Hepatic stellate cell (primary cell): ENCODE measurements around the gene MAN1A2.
"Not testable (repeated sequence)": the region's sequence is repeated elsewhere in the genome, so short reads cannot be mapped to it uniquely, and the experiment has no call there.

ENCODE experiments used
- DNase-seq: peaks from one replicate; pipeline ENCODE4 v3.0.0; 2011; ENCODE audit warnings: low spot score

Gene MAN1A2

DNA sequence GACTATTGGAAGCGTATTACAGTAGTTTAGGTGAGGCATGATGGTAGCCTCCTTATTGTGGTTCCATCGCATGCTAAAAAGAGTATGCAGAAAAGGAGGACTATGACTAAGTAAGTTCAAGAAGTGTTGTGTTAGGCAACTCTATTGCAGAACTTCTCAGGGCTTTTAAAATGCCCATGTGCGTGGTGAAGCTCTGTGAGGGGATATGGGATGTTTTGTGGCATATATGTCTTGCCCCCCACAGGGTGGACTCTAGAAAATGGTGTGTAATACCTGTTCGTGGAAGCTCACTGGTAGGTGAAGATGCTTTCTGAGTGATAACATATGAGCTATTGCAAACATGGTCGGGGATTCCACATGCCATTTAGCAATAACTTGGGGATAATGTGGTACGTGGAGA lies 31.7 kb downstream of the MAN1A2 start:
- no peak for DNase-seq

- no peak for DNase-seq
Measured at GRCh38 chr1:117401761-117402160, 34.5 kb downstream of the MAN1A2 start.

DNA sequence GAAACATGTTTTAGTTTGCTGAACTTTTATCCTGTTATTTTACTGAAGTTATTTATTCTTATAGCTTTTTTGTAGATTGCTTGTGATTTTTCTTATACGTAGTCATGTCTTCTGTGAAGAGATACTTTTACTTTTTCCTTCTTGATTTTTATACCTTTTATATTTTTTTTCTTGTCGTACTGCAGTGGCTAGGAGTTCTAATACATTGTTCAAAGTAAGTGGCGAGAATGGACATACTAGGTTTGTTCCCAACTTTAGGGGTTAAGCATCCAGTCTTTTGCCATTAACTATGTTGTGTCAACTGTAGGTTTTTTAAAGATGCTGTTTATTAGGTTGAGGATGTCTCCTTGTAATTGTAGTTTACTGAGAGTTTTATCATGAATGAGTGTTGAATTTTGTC lies 36.3 kb downstream of the MAN1A2 start:
- no peak for DNase-seq

DNA sequence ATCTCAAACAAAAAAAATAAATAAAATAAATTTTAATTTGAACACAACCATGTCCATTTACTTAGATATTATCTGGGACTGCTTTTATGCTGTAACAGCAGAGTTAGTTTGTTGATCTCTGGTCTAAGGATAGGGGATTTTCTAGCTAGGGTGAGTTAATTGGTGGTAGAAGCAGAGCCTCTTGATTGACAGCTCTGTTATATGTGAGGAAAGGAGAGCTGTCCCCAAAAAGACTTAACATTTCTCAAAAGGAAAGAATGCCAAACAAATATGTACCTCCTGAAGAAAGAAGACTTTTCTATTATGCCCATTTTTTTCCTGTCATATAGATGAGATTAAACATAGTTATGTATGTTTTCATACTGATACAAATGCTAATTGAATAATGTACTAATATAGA lies 37.8 kb downstream of the MAN1A2 start:
- DNase-seq, result no peak

DNA sequence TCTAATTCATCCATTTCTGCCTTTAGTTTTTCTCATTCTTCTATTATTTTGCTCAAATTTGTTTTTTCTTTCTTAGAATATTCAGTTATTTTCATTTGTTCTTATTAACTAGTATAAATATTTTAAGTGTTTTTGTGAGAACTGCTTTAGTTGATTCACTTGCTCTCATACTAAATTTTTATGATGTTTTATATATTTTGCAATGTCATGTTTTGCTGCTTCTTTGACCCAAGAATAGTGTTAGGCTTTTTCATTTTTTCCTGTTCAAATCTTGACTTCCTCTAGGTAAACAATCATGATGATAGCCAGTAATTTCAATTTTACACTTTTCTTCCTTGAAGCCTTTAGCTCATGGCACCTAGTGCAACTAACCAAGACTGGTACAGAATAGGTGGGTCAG lies 45.2 kb downstream of the MAN1A2 start:
- no peak for DNase-seq

- no peak for DNase-seq
Measured at GRCh38 chr1:117413412-117413811, 46.2 kb downstream of the MAN1A2 start.

GRCh38 chr1:117414943-117415342 lies 47.7 kb downstream of the MAN1A2 start:
- DNase-seq, result no peak

DNA sequence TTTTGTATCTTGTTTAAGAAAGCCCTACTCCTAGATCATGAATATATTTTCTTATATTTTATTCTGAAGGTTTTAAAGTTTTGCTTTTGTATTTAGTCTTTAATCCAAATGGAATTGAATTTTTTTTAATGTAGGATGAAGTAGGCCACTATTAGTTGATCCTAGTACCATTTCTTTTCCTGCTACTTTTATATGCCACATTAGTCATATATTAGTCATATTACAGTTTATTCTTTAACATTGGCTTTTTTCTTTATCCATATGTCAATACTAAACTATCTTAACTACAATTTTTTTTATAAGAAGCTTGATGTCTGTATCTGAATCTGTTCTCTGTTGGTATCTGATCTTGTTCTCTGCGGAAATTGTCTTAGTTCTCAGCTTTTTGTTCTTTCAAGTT lies 48.8 kb downstream of the MAN1A2 start:
- no peak for DNase-seq

GRCh38 chr1:117416546-117417125 lies 49.4 kb downstream of the MAN1A2 start:
- no peak for DNase-seq

- DNase-seq, result no peak
Measured at GRCh38 chr1:117425050-117425734, 57.9 kb downstream of the MAN1A2 start.

DNA sequence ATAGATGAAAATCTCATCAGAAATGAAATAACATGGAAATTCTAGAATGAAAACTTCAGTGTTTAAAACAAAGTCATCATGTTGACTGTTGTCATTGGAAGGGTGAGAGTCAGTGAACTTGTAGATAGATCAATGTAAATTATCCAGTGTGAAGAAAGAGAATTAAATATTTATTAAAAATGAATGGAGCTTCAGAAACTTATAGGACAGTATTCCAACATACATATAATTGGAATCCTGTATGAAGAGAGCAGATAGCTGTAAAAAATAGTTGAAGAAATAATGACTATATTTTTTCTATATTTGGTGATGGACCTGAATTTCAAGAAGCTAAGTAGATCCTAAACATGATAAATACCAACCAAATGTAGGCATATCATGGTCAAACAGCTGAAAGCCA lies 60.0 kb downstream of the MAN1A2 start:
- DNase-seq, result no peak

DNA sequence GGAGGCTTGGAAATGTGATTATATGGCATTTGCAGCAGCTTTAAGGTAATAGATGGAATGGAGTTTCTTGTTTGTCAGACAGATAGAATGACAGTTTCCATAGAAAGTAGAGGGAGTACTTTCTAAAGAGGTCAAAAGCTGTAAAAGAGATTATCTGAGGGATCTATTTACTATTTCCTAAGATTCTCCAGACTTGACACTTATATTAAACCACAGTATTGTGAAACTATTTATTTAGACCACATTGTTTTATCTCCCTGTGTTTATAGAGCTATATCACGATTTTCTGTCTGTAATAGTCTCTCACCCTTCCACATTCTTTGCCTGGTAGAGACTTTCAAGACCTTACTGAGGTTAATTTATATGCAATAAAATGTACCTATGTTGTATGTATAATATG lies 66.7 kb downstream of the MAN1A2 start:
- no peak for DNase-seq

- DNase-seq, result no peak
Measured at GRCh38 chr1:117436513-117436912, 69.3 kb downstream of the MAN1A2 start.

GRCh38 chr1:117447661-117448060 lies 80.4 kb downstream of the MAN1A2 start:
- DNase-seq, result no peak

GRCh38 chr1:117452216-117452615 lies 85.0 kb downstream of the MAN1A2 start:
- DNase-seq, result no peak

DNA sequence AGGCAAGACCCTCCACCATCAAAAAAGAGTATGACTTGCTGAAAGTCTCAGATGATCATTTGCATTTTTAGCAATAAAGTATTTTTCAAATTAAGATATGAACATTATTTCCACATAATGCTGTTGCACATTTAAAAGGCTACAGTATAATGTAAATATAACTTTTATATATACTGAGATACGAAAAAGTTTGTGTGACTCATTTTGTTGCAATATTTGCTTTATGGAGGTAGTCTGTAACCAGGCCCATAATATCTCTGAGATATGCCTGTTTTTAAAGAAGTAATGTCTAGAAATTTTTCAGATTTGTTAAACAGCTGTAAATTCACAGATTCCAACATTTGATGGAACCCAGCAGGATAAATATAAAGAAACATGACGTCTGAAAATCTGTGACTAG lies 86.7 kb downstream of the MAN1A2 start:
- DNase-seq, result no peak

- DNase-seq, result not testable (repeated sequence)
Measured at GRCh38 chr1:117458410-117458809, 91.2 kb downstream of the MAN1A2 start.

- DNase-seq, result no peak
Measured at GRCh38 chr1:117466761-117467160, 99.5 kb downstream of the MAN1A2 start.

DNA sequence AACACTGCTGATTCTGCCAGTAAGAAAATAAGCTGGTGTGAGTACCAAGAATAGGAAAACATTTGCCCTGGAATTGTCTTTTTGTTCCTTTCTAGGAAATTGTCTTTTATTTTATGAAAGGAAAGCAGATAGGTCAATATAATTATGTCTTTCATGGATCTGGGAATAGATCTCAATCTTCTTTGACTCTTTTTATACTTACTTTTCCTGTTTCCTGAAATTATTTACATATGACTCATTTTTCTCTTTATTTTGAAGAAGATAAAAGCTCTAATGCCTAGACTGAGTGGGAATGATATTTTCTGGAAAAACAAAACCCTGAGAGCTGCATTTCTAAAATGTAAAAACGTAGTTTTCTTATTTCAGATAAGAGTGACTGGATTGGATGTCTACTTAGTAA lies 100.1 kb downstream of the MAN1A2 start:
- no peak for DNase-seq

- DNase-seq, result no peak
Measured at GRCh38 chr1:117473063-117473462, 105.8 kb downstream of the MAN1A2 start.

GRCh38 chr1:117475495-117475894 lies 108.2 kb downstream of the MAN1A2 start:
- DNase-seq, result not testable (repeated sequence)

- DNase-seq, result no peak
Measured at GRCh38 chr1:117479086-117479485, 111.8 kb downstream of the MAN1A2 start.

DNA sequence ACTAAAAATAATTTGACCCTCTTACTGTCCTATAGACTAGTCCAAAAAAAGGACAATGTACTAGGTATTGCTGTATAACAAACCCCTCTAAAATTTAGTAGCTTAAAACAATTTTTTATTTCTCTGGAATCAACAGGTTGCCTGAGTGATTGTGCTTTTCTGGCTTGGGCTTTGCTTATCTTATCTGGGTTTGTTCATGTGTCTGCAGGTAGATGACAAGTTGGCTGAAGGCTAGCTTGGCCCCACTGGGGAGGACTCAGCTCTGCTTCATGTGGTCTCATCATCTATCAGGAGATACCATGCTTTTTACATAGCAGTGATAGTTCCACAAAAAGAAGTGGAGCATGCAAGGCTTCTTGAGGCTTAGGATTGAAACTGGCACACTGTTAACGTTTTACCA lies 114.2 kb downstream of the MAN1A2 start:
- no peak for DNase-seq

DNA sequence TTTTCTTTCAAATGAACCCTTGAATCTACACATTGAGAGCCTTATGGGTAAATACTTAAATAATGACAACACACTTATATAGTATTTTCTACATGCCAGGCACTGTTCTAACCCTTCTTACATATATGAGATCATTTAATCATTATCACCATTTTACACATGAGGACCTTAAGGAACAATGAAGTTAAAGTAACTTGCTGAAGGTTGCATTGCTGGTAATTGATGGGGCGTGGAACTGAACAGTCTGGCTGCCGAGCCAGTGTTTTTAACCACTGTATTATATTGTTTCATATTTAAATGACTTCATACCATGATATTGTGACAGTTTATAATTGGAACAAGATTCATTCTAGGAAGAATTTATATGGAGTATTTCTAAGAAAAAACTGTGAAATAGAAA lies 126.7 kb downstream of the MAN1A2 start:
- no peak for DNase-seq
